ENCODE results near the gene RAG1. TPM values are rescaled to one million over a fixed set of nuclear protein-coding genes. Genes with fewer than 3 reads are reported as not detected.

The RAG1 gene
- total RNA-seq, 4 donors from 2014 or later: 0.23 to 0.56 (median 0.39) TPM

- Histone ChIP-seq H3K27ac (no peak overlapping the region), H3K36me3 (no peaks in the 10 kb centered on the region), H3K27me3 (peaks cover 26% of the 10 kb centered on the region), H3K4me3 (no peak overlapping the region), H3K4me1 (no peaks in the 10 kb centered on the region), H3K9me3 (no peaks in the 10 kb centered on the region)
- DNase-seq (ENCODE audit: low spot score in 2 of 2): no peak
- 35% methylated on average over 1 of the region's 1 CpG for WGBS
- TF ChIP-seq EP300 (IDR thresholded peaks at IDR 0.05) (no peak), POLR2AphosphoS5 (IDR thresholded peaks at IDR 0.05) (no peak)
- TF ChIP-seq, protein P1, sequence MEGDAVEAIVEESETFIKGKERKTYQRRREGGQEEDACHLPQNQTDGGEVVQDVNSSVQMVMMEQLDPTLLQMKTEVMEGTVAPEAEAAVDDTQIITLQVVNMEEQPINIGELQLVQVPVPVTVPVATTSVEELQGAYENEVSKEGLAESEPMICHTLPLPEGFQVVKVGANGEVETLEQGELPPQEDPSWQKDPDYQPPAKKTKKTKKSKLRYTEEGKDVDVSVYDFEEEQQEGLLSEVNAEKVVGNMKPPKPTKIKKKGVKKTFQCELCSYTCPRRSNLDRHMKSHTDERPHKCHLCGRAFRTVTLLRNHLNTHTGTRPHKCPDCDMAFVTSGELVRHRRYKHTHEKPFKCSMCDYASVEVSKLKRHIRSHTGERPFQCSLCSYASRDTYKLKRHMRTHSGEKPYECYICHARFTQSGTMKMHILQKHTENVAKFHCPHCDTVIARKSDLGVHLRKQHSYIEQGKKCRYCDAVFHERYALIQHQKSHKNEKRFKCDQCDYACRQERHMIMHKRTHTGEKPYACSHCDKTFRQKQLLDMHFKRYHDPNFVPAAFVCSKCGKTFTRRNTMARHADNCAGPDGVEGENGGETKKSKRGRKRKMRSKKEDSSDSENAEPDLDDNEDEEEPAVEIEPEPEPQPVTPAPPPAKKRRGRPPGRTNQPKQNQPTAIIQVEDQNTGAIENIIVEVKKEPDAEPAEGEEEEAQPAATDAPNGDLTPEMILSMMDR (IDR thresholded peaks at IDR 0.05): no peak
These were observed 20.3 kb downstream of the RAG1 start for GRCh38 chr11:36588099-36588498.

DNA sequence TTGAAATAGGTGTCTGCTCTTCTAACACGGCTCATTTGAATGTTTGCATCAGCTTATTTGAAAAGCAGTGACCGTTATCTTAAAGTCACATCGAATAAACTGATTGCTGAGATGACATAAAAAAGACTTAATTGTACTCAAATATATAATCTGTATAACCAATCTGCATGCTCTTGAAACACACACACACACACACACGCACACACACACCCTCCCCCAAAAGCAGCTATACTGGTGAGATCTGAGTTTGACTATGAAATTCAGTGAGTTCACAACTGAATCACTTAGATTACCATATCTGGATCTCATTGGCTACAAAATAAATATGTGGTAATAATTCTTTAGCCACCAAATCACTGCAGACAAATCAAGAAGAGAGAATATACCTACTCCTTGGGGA is 22.7 kb downstream of the RAG1 start:
- H3K4me1 ChIP-seq: peaks cover 9% of the 10 kb centered on the region
- TF ChIP-seq, protein P1 (IDR thresholded peaks at IDR 0.05): no peak
- WGBS: 41% methylated on average over 4 of the region's 4 CpGs
- H3K27me3 ChIP-seq: peaks cover 26% of the 10 kb centered on the region
- H3K36me3 ChIP-seq: no peaks in the 10 kb centered on the region
- H3K27ac ChIP-seq: no peak overlapping the region
- H3K9me3 ChIP-seq: no peaks in the 10 kb centered on the region
- DNase-seq (ENCODE audit: low spot score in 2 of 2): no peak
- no peak overlapping the region for H3K4me3 ChIP-seq

DNA sequence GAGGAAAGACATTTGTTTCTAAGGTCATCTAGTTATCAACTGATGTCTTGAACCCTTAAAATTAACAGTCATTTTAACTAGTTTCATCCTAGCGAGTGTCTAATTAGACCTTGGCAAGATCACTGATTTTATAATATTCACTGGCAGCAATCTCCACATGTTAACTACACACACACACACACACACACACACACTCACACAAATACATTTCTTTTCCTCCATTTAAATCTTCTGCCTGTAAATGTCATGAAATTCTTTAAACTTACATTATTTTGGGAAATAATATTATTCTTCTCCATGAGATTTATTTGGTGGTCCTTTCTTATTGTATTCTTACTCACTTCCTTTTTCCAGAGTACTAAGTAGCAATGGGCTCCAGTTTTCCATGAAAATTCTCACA is 23.6 kb downstream of the RAG1 start:
- Histone ChIP-seq H3K27ac (no peak overlapping the region), H3K27me3 (peaks cover 26% of the 10 kb centered on the region), H3K4me3 (no peak overlapping the region), H3K4me1 (peaks cover 9% of the 10 kb centered on the region), H3K36me3 (no peaks in the 10 kb centered on the region), H3K9me3 (no peaks in the 10 kb centered on the region)
- 30% methylated on average over 1 of the region's 1 CpG for WGBS
- DNase-seq (ENCODE audit: low spot score in 2 of 2): no peak
- TF ChIP-seq POLR2A (IDR thresholded peaks at IDR 0.05) (no peak), POLR2AphosphoS5 (IDR thresholded peaks at IDR 0.05) (no peak), EP300 (IDR thresholded peaks at IDR 0.05) (no peak)
- TF ChIP-seq, protein P1 (IDR thresholded peaks at IDR 0.05): no peak

DNA sequence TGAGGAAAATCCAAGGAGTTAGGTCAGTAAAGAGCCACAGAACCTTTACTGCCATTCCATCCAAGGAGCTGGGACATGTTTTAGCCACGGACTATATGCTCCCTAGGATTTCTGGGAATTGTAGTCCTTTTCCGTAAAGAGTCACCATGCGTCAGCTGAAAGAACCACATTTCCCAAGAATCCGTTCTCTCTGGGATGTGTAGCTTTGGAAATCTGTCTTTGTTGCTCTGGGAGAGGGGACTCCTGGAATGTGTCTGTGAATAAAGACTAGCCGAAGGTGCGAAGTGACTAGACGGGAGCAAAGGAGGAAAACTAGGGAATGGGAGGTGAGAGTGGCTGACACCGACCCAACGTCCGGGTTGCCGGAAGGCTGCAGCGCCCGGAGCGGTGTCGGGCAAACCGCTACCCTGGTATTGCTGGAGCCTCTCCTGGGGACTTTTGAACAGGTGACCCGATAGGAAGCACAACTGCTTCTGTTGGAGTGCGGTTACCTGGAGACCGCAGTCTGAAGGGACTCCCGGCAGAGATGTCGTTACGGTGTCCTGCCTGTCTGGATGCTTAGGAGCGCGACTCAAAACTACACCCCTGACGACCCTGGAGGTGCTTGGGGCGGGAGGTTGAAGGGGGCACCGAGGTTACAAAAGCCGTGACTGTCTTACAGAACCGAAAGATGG is 26.6 kb downstream of the RAG1 start, which contains the start of gene IFTAP:
Gene IFTAP, plus strand, starts transcription at position 187 of the 674 bp plus-strand sequence. CDS start 15,602 bp downstream, outside the sequence.
- WGBS: under 1% methylated on average over 29 of the region's 29 CpGs
- H3K27me3 ChIP-seq: peaks cover 17% of the 10 kb centered on the region
- TF ChIP-seq, protein P1 (IDR thresholded peaks at IDR 0.05): no peak
- peak within 1 kb of the TSS; percentile 70 for H3K4me3 ChIP-seq
- H3K27ac ChIP-seq: no peak within 1 kb of the TSS
- H3K4me1 ChIP-seq: peaks cover 9% of the 10 kb centered on the region
- H3K36me3 ChIP-seq: no peaks in the 10 kb centered on the region
- peak in 1 of 2 donors; percentile 64 for DNase-seq (ENCODE audit: low spot score in 2 of 2)
- H3K9me3 ChIP-seq: no peaks in the 10 kb centered on the region

DNA sequence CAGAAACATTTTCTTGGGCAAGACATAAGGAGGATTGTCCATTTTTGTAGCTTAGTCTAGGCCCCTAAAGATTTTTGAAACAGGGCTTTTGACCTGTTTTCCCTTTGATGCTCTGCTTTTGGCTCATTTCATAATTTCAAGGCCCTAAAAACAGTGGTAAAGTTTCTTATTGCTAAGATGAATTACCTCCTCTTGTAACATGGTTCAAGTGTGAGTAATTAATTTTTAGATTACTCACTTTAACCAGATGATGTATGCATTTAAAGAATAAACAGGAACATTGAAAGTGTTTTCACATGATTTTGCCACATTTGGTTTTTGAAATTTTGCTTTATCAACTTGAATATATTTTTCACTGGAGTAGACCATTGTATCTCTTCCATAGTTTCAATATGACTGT is 29.1 kb downstream of the RAG1 start:
- Histone ChIP-seq H3K4me1 (peaks cover 9% of the 10 kb centered on the region), H3K9me3 (no peaks in the 10 kb centered on the region), H3K4me3 (no peak overlapping the region), H3K27ac (no peak overlapping the region), H3K36me3 (no peaks in the 10 kb centered on the region), H3K27me3 (peaks cover 3% of the 10 kb centered on the region)
- DNase-seq (ENCODE audit: low spot score in 2 of 2): no peak
- TF ChIP-seq POLR2A (IDR thresholded peaks at IDR 0.05) (no peak), POLR2AphosphoS5 (IDR thresholded peaks at IDR 0.05) (no peak), EP300 (IDR thresholded peaks at IDR 0.05) (no peak)
- TF ChIP-seq, protein P1 (IDR thresholded peaks at IDR 0.05): no peak

Data from suprapubic skin (tissue), 4 donors.